ENCODE results near the gene GBP3.
"Not testable (repeated sequence)": the region's sequence is repeated elsewhere in the genome, so short reads cannot be mapped to it uniquely, and the experiment has no call there.

Gene GBP3

DNA sequence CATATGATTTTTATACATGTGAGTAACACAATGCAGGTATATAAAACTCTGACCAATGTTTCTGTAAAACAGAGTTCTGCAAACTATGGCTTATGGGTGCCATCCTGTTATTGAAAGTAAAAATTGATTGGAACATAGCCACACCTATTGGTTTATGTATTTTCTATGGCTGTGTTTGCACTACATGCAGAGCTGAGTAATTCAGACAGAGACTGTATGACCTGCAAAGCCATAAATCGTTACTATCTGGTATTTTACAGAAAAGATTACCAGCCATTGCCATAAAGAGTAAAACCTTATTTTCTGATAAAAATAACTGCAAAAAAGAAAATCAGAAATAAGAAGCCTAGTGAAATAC is 29.3 kb upstream of the GBP3 start:
- TF ChIP-seq FOXP2 (optimal IDR thresholded peaks at IDR 0.05; ENCODE audit: control extremely low read depth, extremely low read length, insufficient read depth) (no peak), POLR2AphosphoS5 (IDR thresholded peaks at IDR 0.05; ENCODE audit: borderline replicate concordance, low read depth, low read length) (no peak), EZH2 (IDR thresholded peaks at IDR 0.05) (no peak)

DNA sequence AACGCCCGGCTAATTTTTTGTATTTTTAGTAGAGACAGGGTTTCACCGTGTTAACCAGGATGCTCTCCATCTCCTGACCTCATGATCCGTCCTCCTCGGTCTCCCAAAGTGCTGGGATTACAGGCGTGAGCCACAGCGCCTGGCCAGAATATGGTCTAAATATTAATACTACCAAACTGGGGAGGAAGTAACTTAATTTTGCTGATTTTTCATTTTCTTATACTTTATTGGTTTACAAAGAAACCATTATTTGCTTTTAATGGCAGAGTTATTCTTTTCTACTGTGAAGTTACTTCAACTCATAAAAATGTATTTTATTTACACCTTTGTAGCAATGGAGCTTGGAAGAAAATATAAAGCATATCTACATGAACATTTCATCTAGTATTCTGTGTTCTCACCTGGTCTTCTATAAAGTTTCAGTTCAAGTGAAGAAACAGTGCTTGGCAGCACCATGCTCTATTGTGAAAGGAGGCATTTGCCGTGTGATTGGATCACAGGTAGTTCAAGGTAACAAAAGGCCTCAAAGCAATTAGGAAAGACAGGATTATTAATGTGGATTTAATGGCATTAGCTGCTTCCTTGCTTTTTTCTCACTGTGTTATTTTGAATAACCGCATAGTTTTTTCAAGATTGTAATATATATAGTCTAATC is 28.8 kb upstream of the GBP3 start:
- TF ChIP-seq EZH2 (IDR thresholded peaks at IDR 0.05) (no peak), POLR2AphosphoS5 (IDR thresholded peaks at IDR 0.05; ENCODE audit: borderline replicate concordance, low read depth, low read length) (no peak), FOXP2 (optimal IDR thresholded peaks at IDR 0.05; ENCODE audit: control extremely low read depth, extremely low read length, insufficient read depth) (no peak)
- H3K4me3 ChIP-seq, result no peak overlapping the region
- no peaks in the 10 kb centered on the region for H3K9me3 ChIP-seq (ENCODE audit: low read depth, low read length)
- H3K9ac ChIP-seq (ENCODE audit: insufficient read length), result no peak overlapping the region
- no peak for DNase-seq (ENCODE audit: low read depth, low spot score)
- peaks cover 5% of the 10 kb centered on the region for H3K36me3 ChIP-seq (ENCODE audit: insufficient read depth, low read length)
- H3K27ac ChIP-seq, result no peak overlapping the region

More for the DNA sequence above, 29.3 kb upstream of the GBP3 start:
- no peak overlapping the region for H3K27ac ChIP-seq
- H3K36me3 ChIP-seq (ENCODE audit: insufficient read depth, low read length), result peaks cover 6% of the 10 kb centered on the region
- DNase-seq (ENCODE audit: low read depth, low spot score), result no peak
- no peak overlapping the region for H3K4me3 ChIP-seq
- H3K9me3 ChIP-seq (ENCODE audit: low read depth, low read length), result no peaks in the 10 kb centered on the region
- H3K9ac ChIP-seq (ENCODE audit: insufficient read length), result no peak overlapping the region

DNA sequence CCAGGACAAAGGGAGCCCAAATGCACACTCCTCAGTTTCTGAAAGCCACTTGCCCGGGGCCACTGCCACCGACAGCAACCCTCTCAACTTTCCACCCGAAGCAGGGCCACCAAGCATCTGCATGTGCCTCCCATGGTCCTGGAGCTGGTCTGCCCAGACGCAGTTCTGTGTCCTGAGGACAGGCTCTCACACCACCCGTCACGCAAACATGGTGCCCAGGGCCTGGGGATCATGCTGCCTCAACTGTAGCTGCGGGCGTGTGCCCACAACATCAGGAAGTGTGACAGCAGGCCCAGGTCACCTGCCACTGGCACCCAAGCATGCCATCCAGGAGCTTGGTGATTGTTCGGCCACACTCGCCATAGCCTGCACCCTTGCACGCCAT is 28.0 kb upstream of the GBP3 start:
- Histone ChIP-seq H3K27ac (no peak overlapping the region), H3K36me3 (ENCODE audit: insufficient read depth, low read length) (peaks cover 5% of the 10 kb centered on the region; the same call in 1 of the 2 replicates), H3K9me3 (ENCODE audit: low read depth, low read length) (no peaks in the 10 kb centered on the region), H3K9ac (ENCODE audit: insufficient read length) (no peak overlapping the region), H3K4me3 (no peak overlapping the region)
- TF ChIP-seq POLR2AphosphoS5 (IDR thresholded peaks at IDR 0.05; ENCODE audit: borderline replicate concordance, low read depth, low read length), result no peak
- TF ChIP-seq FOXP2 (optimal IDR thresholded peaks at IDR 0.05; ENCODE audit: control extremely low read depth, extremely low read length, insufficient read depth), result no peak
- no peak for TF ChIP-seq EZH2 (IDR thresholded peaks at IDR 0.05)
- DNase-seq (ENCODE audit: low read depth, low spot score), result no peak

DNA sequence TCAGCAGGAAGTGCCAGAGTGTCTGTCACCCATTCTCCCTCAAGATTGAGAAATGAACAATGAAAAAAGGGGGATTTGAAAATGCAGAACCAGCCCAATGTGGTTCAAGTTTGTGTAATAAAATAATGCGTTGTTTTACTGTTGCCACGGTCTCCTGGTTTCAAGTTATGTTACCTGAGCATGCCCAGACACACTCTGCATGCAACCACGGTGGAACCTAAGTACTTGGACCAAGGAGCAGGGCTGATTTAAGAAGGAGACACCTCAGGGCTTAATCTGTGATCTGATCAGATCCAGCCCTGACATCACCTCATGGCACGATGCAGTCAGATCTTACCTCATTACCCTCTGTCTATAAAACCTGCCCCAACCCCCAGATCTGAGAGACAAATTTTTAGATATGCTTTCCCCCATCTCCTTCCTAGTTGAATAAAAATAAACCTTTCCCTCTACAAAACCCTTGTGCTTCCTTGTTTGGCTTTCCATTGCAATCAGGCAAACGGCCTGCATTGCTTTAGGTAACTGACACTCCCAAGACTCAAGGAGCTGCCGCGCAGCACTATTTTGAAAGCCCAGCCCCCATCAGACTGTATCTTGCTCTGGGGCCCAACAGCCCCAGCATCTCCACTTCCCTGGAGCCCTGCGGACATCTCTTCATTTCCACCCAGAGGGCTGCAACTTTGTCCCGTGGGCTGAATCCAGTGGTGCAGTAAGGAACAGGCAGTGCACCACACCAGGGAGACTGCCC is 27.4 kb upstream of the GBP3 start:
- DNase-seq (ENCODE audit: low read depth, low spot score); H3K27ac ChIP-seq; H3K36me3 ChIP-seq (ENCODE audit: insufficient read depth, low read length): not testable (repeated sequence)

DNA sequence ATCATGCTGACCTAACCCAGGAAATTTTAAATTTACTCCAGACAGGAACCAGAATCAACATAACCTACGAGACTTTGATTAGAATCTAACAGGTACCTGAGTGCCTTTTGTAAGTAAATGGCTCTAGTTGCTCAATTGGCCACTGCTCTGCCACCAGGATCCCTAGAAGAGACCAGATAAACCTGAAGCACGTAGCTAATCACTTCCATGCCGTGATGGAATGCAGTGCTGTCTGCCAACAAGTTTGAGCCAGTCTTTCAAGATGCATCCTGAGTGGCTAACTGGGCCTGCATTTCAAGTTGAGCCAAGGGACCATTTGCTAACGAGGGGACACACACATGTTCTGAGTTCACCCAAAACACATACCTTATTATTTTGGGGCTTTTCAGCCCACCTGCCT is 26.5 kb upstream of the GBP3 start:
- not testable (repeated sequence) for H3K9me3 ChIP-seq (ENCODE audit: low read depth, low read length); H3K4me3 ChIP-seq; H3K36me3 ChIP-seq (ENCODE audit: insufficient read depth, low read length); H3K9ac ChIP-seq (ENCODE audit: insufficient read length); DNase-seq (ENCODE audit: low read depth, low spot score); H3K27ac ChIP-seq

More for the DNA sequence above, 27.4 kb upstream of the GBP3 start:
- H3K4me3 ChIP-seq; H3K9me3 ChIP-seq (ENCODE audit: low read depth, low read length); H3K9ac ChIP-seq (ENCODE audit: insufficient read length): not testable (repeated sequence)

DNA sequence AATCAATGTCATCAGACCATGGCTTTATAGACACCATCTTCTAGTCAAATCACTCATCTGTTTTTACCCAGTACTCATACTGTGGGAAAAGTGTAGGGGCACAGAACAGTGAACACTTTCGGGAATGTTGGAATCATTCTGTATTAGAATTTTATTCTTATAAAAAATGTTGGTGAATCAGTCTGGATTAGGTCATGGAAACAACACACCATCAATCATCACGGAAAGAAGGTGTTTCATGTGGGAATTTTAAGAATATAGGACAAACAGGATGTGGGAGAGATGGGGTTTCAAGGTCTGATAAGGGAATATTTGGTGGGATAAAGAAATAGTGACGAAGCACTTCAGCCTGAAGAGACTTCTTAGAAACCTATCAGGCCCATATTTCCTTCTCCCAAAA is 25.1 kb upstream of the GBP3 start:
- Histone ChIP-seq H3K9me3 (ENCODE audit: low read depth, low read length) (no peaks in the 10 kb centered on the region; the same call in 1 of the 2 replicates), H3K9ac (ENCODE audit: insufficient read length) (no peak overlapping the region), H3K27ac (no peak overlapping the region), H3K36me3 (ENCODE audit: insufficient read depth, low read length) (peaks cover 4% of the 10 kb centered on the region; the same call in 1 of the 2 replicates), H3K4me3 (no peak overlapping the region)
- TF ChIP-seq EZH2 (IDR thresholded peaks at IDR 0.05) (no peak), FOXP2 (optimal IDR thresholded peaks at IDR 0.05; ENCODE audit: control extremely low read depth, extremely low read length, insufficient read depth) (no peak), POLR2AphosphoS5 (IDR thresholded peaks at IDR 0.05; ENCODE audit: borderline replicate concordance, low read depth, low read length) (no peak)
- no peak for DNase-seq (ENCODE audit: low read depth, low spot score)

DNA sequence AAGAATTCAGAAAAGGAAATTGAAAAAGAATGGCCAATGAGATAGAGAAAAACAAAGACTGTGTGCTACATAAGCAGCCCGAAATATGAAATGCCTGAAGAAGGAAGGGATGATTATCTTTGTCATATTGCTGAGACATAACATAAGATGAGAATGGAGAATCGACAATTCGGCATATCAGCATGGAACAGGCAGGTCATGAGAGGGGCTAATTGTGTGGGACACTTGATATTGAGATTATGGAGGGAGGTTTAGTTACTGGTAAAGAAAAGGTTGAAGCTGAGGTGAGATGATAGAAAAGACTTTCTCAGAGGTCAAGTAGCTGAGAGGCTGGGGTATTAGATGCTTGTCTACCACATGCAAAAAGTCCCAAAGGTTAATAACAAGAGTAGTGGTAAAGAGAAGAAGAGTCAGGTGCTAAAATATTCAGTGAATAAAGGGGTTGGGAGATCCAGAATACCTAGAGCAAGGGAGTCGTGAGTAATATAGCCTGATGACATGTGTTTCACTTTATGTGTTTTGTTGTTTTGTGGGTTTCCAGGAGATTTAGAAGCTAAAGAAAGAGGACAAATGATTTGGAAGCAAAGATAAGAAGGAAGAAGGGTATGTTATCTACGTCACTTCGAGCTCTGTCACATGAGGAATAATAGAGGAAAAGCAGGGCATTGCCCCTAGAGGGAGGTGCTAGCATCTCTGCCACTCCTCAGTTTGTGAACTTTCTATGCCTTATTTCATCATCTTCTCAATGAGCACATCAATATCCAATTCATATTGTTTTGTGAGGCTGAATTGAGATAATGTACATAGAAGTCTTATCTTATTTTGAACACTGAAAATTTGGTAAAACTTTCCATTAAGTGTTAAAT is 23.9 kb upstream of the GBP3 start:
- not testable (repeated sequence) for H3K4me3 ChIP-seq; H3K27ac ChIP-seq; H3K36me3 ChIP-seq (ENCODE audit: insufficient read depth, low read length); DNase-seq (ENCODE audit: low read depth, low spot score); H3K9ac ChIP-seq (ENCODE audit: insufficient read length); H3K9me3 ChIP-seq (ENCODE audit: low read depth, low read length)

DNA sequence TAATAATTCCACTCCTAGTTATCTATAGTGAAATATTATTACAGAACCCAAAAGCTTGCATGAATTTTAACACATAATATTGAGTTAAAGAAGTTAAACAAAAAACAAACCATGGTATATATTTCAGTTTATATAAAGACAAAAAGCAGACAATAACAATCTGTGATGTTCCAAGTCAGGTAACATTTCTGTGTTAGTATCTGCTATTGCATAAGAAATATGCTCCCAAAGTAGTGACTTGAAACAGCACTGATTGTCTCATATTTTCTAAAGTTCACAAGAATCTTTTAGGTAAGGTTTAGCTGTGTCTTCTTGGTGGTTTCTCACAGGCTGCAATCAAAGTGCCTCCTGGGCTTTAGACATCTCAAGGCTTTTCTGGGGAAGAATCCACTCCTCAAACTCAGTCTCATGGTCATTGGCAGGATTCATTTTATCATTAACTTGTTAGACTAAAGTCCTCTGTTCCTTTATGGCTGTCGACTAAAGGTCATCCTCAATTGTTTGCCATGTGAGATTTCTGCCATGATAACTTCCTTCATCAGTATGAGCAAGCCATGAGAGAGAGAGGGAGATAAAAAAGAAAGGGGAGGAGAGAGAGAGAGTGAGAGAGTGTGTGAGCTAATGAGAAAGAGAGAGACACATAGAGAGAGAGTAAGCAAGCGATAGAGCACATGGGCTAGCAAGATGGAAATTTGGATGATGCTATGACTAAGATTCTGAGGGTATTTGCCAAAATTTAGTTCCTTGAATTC is 22.5 kb upstream of the GBP3 start:
- no peak for TF ChIP-seq EZH2 (IDR thresholded peaks at IDR 0.05)
- no peak for TF ChIP-seq POLR2AphosphoS5 (IDR thresholded peaks at IDR 0.05; ENCODE audit: borderline replicate concordance, low read depth, low read length)
- TF ChIP-seq FOXP2 (optimal IDR thresholded peaks at IDR 0.05; ENCODE audit: control extremely low read depth, extremely low read length, insufficient read depth), result no peak
- H3K27ac ChIP-seq, result no peak overlapping the region

More for the DNA sequence above, 22.5 kb upstream of the GBP3 start:
- H3K36me3 ChIP-seq (ENCODE audit: insufficient read depth, low read length), result no peaks in the 10 kb centered on the region
- H3K9ac ChIP-seq (ENCODE audit: insufficient read length), result no peak overlapping the region
- no peaks in the 10 kb centered on the region; the same call in 1 of the 2 replicates for H3K9me3 ChIP-seq (ENCODE audit: low read depth, low read length)
- no peak overlapping the region for H3K4me3 ChIP-seq
- no peak for DNase-seq (ENCODE audit: low read depth, low spot score)

All from SK-N-MC (cell line).